H1 (cell line): ENCODE data around the gene NRXN3. TPM values are rescaled to one million over a fixed set of nuclear protein-coding genes. Genes with fewer than 3 reads are reported as not detected.

Experiments used
- CTCF ChIA-PET: fragments of 300-600 bp; sonication (Branson Sonifier 250); formaldehyde crosslinking; loops from one replicate; lab custom pipeline; 2021; ENCODE audit not compliant: partially characterized antibody; lab: Charles Lee
- POLR2A ChIA-PET: fragments of 300-600 bp; sonication (Branson Sonifier 250); formaldehyde crosslinking; loops from one replicate; lab custom pipeline; 2021; ENCODE audit warnings: inconsistent platforms; ENCODE audit not compliant: partially characterized antibody; lab: Charles Lee
- DNase-seq, 2 experiments: peaks; one replicate each; pipeline versions ENCODE4 v3.0.0 to v3.0.0-alpha.2; 2010 to 2022; ENCODE audit warnings: low spot score in 2 of 2, low read depth in 1 of 2, mixed read lengths in 1 of 2
- FAIRE-seq: peaks from 2 replicates; lab custom pipeline; 2011; peaks lifted over from hg19 to GRCh38; lab: Jason Lieb, UNC
- H2AFZ ChIP-seq: 2 replicates; pipeline ENCODE4 v1.8.1; 2012; ENCODE audit warnings: low read length, inconsistent platforms
- H2AK5ac ChIP-seq: 2 replicates; pipeline ENCODE4 v1.6.1; 2013; ENCODE audit warnings: low read depth, low read length
- H2BK120ac ChIP-seq: replicated peaks from 2 replicates; pipeline ENCODE3; 2013; ENCODE audit warnings: low read depth, low read length, inconsistent platforms
- H2BK12ac ChIP-seq: 2 replicates; pipeline ENCODE4 v1.6.1; 2013; ENCODE audit warnings: low read depth, low read length
- H2BK15ac ChIP-seq: 2 replicates; pipeline ENCODE4 v1.6.1; 2013; ENCODE audit warnings: low read length
- H2BK20ac ChIP-seq: 2 replicates; pipeline ENCODE4 v1.6.1; 2013; ENCODE audit warnings: low read length
- H2BK5ac ChIP-seq: 2 replicates; pipeline ENCODE4 v1.6.1; 2013; ENCODE audit warnings: low read depth, low read length
- H3K14ac ChIP-seq: 2 replicates; pipeline ENCODE4 v1.6.1; 2013; ENCODE audit warnings: inconsistent platforms; ENCODE audit not compliant: insufficient read length
- H3K18ac ChIP-seq: 2 replicates; pipeline ENCODE4 v1.6.1; 2013; ENCODE audit warnings: low read length; ENCODE audit errors: extremely low read depth
- H3K23ac ChIP-seq: 2 replicates; pipeline ENCODE4 v1.6.1; 2013; ENCODE audit warnings: inconsistent platforms; ENCODE audit not compliant: insufficient read length
- H3K23me2 ChIP-seq: 2 replicates; pipeline ENCODE4 v1.6.1; 2013; ENCODE audit warnings: low read depth, low read length
- H3K27ac ChIP-seq: 2 replicates; pipeline ENCODE4 v1.6.1; 2011; ENCODE audit warnings: low read depth, low read length, inconsistent platforms
- H3K27me3 ChIP-seq, 4 experiments: replicated peaks in 1 of 4; 1 replicate in 1 of 4; 2 replicates in 3 of 4; pipeline versions ENCODE4 v1.6.1 to v1.8.1; 2011 to 2013; ENCODE audit warnings: low read length in 3 of 4, mild to moderate bottlenecking in 3 of 4, inconsistent platforms in 2 of 4, mixed read lengths in 2 of 4, moderate library complexity in 1 of 4; ENCODE audit not compliant: control insufficient read depth in 3 of 4, insufficient read depth in 3 of 4; ENCODE audit errors: extremely low read depth in 1 of 4
- H3K36me3 ChIP-seq, 4 experiments: 2 replicates each; pipeline versions ENCODE4 v1.6.1 to v1.8.1; 2011 to 2013; ENCODE audit warnings: mild to moderate bottlenecking in 4 of 4, low read length in 3 of 4, moderate library complexity in 2 of 4, control low read depth in 1 of 4, inconsistent platforms in 1 of 4; ENCODE audit not compliant: insufficient read depth in 4 of 4, control insufficient read depth in 2 of 4
- H3K4ac ChIP-seq: replicated peaks from 2 replicates; pipeline ENCODE3; 2013; ENCODE audit warnings: low read length, low read depth, mixed read lengths, inconsistent platforms; ENCODE audit not compliant: insufficient read length
- H3K4me1 ChIP-seq, 4 experiments: replicated peaks in 1 of 4; 1 replicate in 1 of 4; 2 replicates in 3 of 4; pipeline versions ENCODE4 v1.6.1 to v1.8.1; 2011 to 2013; ENCODE audit warnings: low read length in 3 of 4, inconsistent platforms in 2 of 4, mixed read lengths in 1 of 4; ENCODE audit not compliant: insufficient read depth in 4 of 4, control insufficient read depth in 3 of 4
- H3K4me2 ChIP-seq, 2 experiments: 2 replicates each; pipeline versions ENCODE4 v1.6.1 to v1.8.1; 2011 to 2013; ENCODE audit warnings: low read depth in 2 of 2, low read length in 2 of 2, control low read depth in 1 of 2, inconsistent platforms in 1 of 2, mild to moderate bottlenecking in 1 of 2; ENCODE audit not compliant: insufficient read depth in 1 of 2
- H3K4me3 ChIP-seq, 4 experiments: fragments of 200-600, 300-600 bp in 1 of 4; sonication (generic), shearing (Covaris generic), sonication (Bioruptor Twin) in 1 of 4; 2 replicates each; pipeline versions ENCODE4 v1.5.1 to v1.8.1; 2011 to 2016; ENCODE audit warnings: low read length in 4 of 4, low read depth in 3 of 4, control low read depth in 2 of 4, inconsistent platforms in 2 of 4, mild to moderate bottlenecking in 2 of 4, mixed read lengths in 1 of 4, moderate library complexity in 1 of 4; ENCODE audit not compliant: insufficient read depth in 2 of 4; ENCODE audit errors: extremely low read depth in 1 of 4
- H3K56ac ChIP-seq: replicated peaks from 2 replicates; pipeline ENCODE3; 2013; ENCODE audit warnings: low read depth, mild to moderate bottlenecking, mixed read lengths, low read length, inconsistent platforms; ENCODE audit not compliant: insufficient read length
- H3K79me1 ChIP-seq: 2 replicates; pipeline ENCODE4 v1.6.1; 2013; ENCODE audit warnings: low read depth, low read length, control low read depth
- H3K79me2 ChIP-seq, 2 experiments: 2 replicates each; pipeline versions ENCODE4 v1.6.1 to v1.8.1; 2012 to 2013; ENCODE audit warnings: low read length in 2 of 2, mild to moderate bottlenecking in 2 of 2, inconsistent platforms in 1 of 2; ENCODE audit not compliant: insufficient read depth in 2 of 2, control insufficient read depth in 1 of 2
- H3K9ac ChIP-seq, 4 experiments: replicated peaks in 1 of 4; 1 replicate in 1 of 4; 2 replicates in 3 of 4; pipeline versions ENCODE4 v1.6.1 to v1.8.1; 2011 to 2013; ENCODE audit warnings: low read depth in 3 of 4, low read length in 3 of 4, control low read depth in 2 of 4, mild to moderate bottlenecking in 2 of 4, moderate library complexity in 2 of 4, inconsistent platforms in 1 of 4; ENCODE audit errors: extremely low read depth in 1 of 4
- H3K9me3 ChIP-seq, 2 experiments: 2 replicates each; pipeline versions ENCODE4 v1.6.1 to v1.8.1; 2012 to 2013; ENCODE audit warnings: mild to moderate bottlenecking in 2 of 2, moderate library complexity in 2 of 2, control low read depth in 1 of 2, inconsistent platforms in 1 of 2, low read depth in 1 of 2, low read length in 1 of 2, mixed read lengths in 1 of 2; ENCODE audit not compliant: insufficient read depth in 2 of 2
- H4K20me1 ChIP-seq, 2 experiments: replicated peaks in 1 of 2; 2 replicates each; pipeline versions ENCODE3 to v1.8.1; 2011 to 2013; ENCODE audit warnings: inconsistent platforms in 2 of 2, low read length in 2 of 2, mild to moderate bottlenecking in 1 of 2; ENCODE audit not compliant: insufficient read depth in 2 of 2, control insufficient read depth in 1 of 2
- H4K5ac ChIP-seq: 2 replicates; pipeline ENCODE4 v1.6.1; 2013; ENCODE audit warnings: low read length, low read depth, mixed read lengths, inconsistent platforms; ENCODE audit not compliant: insufficient read length
- H4K8ac ChIP-seq: 2 replicates; pipeline ENCODE4 v1.8.0; 2013; ENCODE audit warnings: mild to moderate bottlenecking, moderate library complexity, low read length, inconsistent platforms; ENCODE audit not compliant: insufficient read depth; ENCODE audit errors: extremely low read depth
- H4K91ac ChIP-seq: replicated peaks from 2 replicates; pipeline ENCODE3; 2013; ENCODE audit warnings: low read length, mixed read lengths, inconsistent platforms; ENCODE audit not compliant: insufficient read length
- BACH1 ChIP-seq: IDR thresholded peaks from 2 replicates; pipeline ENCODE4 v1.6.1; 2012; ENCODE audit warnings: low read length, improper control_type of control experiment
- CBX5 ChIP-seq: fragments of 300-800, 300-1000 bp; sonication (generic); IDR thresholded peaks from 2 replicates; pipeline ENCODE4 v1.7.1; 2016; ENCODE audit warnings: antibody characterized with exemption, low read length, low read depth
- CREB1 ChIP-seq: IDR thresholded peaks from 2 replicates; pipeline ENCODE4 v1.6.1; 2012; ENCODE audit warnings: inconsistent platforms
- EGR1 ChIP-seq: IDR thresholded peaks from 2 replicates; pipeline ENCODE4 v1.6.1; 2011; ENCODE audit warnings: low read depth, low read length, borderline replicate concordance
- HDAC6 ChIP-seq: IDR thresholded peaks from one replicate; pipeline ENCODE4 v1.7.1; 2012; ENCODE audit warnings: low read depth, mild to moderate bottlenecking, inconsistent platforms, low read length, moderate library complexity
- NANOG ChIP-seq: IDR thresholded peaks from 2 replicates; pipeline ENCODE4 v1.6.1; 2011; ENCODE audit warnings: low read length, low read depth, mild to moderate bottlenecking, inconsistent platforms; ENCODE audit not compliant: insufficient read depth, poor library complexity, severe bottlenecking
- POLR2AphosphoS5 ChIP-seq: IDR thresholded peaks from 2 replicates; pipeline ENCODE4 v1.6.1; 2011; ENCODE audit warnings: low read depth, low read length
- RFX5 ChIP-seq: IDR thresholded peaks from 2 replicates; pipeline ENCODE4 v1.6.1; 2011; ENCODE audit warnings: low read depth, low read length, improper control_type of control experiment, borderline replicate concordance
- RNF2 ChIP-seq: fragments of 200-900, 300-1000 bp; sonication (generic); IDR thresholded peaks from 2 replicates; pipeline ENCODE4 v1.7.1; 2016; ENCODE audit warnings: borderline replicate concordance, low read depth, mild to moderate bottlenecking, antibody characterized with exemption, low read length; ENCODE audit not compliant: poor library complexity, severe bottlenecking; ENCODE audit errors: missing control alignments
- SAP30 ChIP-seq: fragments of 300-600 bp; sonication (generic); IDR thresholded peaks from 2 replicates; pipeline ENCODE4 v1.7.1; 2012; ENCODE audit warnings: low read length, moderate library complexity, mild to moderate bottlenecking, inconsistent platforms; ENCODE audit not compliant: insufficient read depth, insufficient replicate concordance
- SRF ChIP-seq: IDR thresholded peaks from 2 replicates; pipeline ENCODE4 v1.6.1; 2011; ENCODE audit warnings: mild to moderate bottlenecking, low read depth, low read length, moderate library complexity
- SUZ12 ChIP-seq: fragments of 200-600 bp; sonication (generic); IDR thresholded peaks from 2 replicates; pipeline ENCODE4 v1.6.1; 2012; ENCODE audit warnings: mild to moderate bottlenecking, inconsistent platforms, low read length, moderate library complexity, mixed read lengths
- TBP ChIP-seq: IDR thresholded peaks from 2 replicates; pipeline ENCODE4 v1.6.1; 2011; ENCODE audit warnings: low read depth, low read length, improper control_type of control experiment
- TCF12 ChIP-seq: IDR thresholded peaks from 2 replicates; pipeline ENCODE4 v1.6.1; 2011; ENCODE audit warnings: low read depth, mild to moderate bottlenecking, low read length
- WGBS, 2 experiments: shearing (Covaris generic) in 1 of 2; methylation state at CpG; one replicate each; pipeline versions ENCODE4 v1.1.6 to v1.1.7; 2013 to 2015; ENCODE audit warnings: low lambda C conversion rate in 2 of 2, mixed read lengths in 2 of 2, inconsistent platforms in 1 of 2, low coverage in 1 of 2, missing lambda C conversion rate in 1 of 2; ENCODE audit not compliant: insufficient replicate concordance in 2 of 2, insufficient coverage in 1 of 2, insufficient read length in 1 of 2; ENCODE audit errors: extremely low coverage in 1 of 2, missing lambda C conversion rate in 1 of 2; 5-methylcytosine and 5-hydroxymethylcytosine counted together
- polyA plus RNA-seq, 7 experiments: library from polyadenylated mRNA; depleted of rRNA in 3 of 7; stranded (reverse) in 5 of 7; unstranded in 2 of 7; fragments of >200 nt in 5 of 7; fragments of 200-250 nt in 2 of 7; gene quantifications; 1 replicate in 5 of 7; 2 replicates in 1 of 7; 4 replicates in 1 of 7; pipeline versions ENCODE4 v1.2.1 to v1.2.3, GENCODE V29; 2011 to 2013; ENCODE audit warnings: missing spikeins in 2 of 7, mixed read lengths in 2 of 7
- total RNA-seq: library from RNA; stranded (reverse); fragmentation: NEBNext Ultra II Directional; extraction: Animal tissue kit (Norgen Biotek cat#: 25700); gene quantifications from 2 replicates; pipeline ENCODE4 v1.2.1, GENCODE V29; 2021

The NRXN3 gene
- total and polyA plus RNA-seq, 2 of the 8 experiments (the other 6 are each of a cell fraction or from before 2014, with no cell fraction given) = 2.6 to 4.1 TPM

DNA sequence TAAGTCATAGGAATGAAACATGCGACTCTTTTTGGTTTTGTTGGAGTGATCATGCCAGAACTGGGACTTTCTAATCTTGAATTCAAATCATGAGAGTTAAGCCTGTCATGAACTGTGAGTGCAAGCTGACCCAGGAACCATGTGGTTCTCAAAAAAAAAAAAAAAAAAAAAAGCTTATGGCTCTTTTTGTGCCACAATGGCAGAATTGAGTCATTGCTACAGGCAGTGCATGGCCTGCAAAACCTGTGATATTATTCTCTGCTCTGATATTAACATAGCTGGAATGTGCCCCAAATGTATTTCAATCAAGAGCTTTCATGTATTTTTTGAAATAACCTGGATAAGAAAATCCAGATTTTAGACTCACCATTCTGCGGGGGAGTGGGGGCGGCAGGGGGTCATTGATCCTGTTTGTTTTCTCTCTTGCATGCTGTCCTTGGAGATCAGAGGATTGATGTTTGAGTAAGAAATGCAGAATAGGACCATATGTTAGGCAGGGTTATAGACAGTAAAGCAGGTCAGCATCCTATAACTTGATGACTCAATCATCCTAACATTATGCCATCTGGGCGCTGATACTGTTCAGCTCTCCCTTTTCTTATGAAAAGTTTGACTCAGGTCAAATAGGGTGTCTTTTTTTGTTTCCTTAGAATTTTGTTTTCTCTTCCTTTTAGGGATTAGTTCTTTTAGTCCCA, 1243.7 kb downstream of the NRXN3 start:
- H4K5ac ChIP-seq = no peak overlapping the region
- no peak overlapping the region for H3K4me2 ChIP-seq
- H2BK12ac ChIP-seq = no peak overlapping the region
- no peak overlapping the region for H4K8ac ChIP-seq
- H2AFZ ChIP-seq = no peak overlapping the region
- no peak overlapping the region for H3K56ac ChIP-seq
- H2AK5ac ChIP-seq = no peak overlapping the region
- no peaks in the 10 kb centered on the region for H3K9me3 ChIP-seq
- no peak overlapping the region for H4K91ac ChIP-seq
- no peak overlapping the region for H3K9ac ChIP-seq
- no peaks in the 10 kb centered on the region for H3K79me1 ChIP-seq
- no peak overlapping the region for H3K27ac ChIP-seq
- H3K23ac ChIP-seq = no peak overlapping the region
- H4K20me1 ChIP-seq = no peaks in the 10 kb centered on the region
- H3K36me3 ChIP-seq = no peaks in the 10 kb centered on the region
- H3K14ac ChIP-seq = no peak overlapping the region
- no peak overlapping the region for H3K18ac ChIP-seq
- no peak overlapping the region for H2BK120ac ChIP-seq
- CTCF ChIA-PET = interaction anchor here (0.6 kb wide), 1 partner anchor 1330 kb away, joined by 4 read pairs; no protein-coding TSS in a partner anchor
- DNase-seq (no peak), FAIRE-seq (no peak)
- H3K79me2 ChIP-seq = no peaks in the 10 kb centered on the region
- no peaks in the 10 kb centered on the region for H3K27me3 ChIP-seq
- no peak overlapping the region for H3K4ac ChIP-seq
- POLR2A ChIA-PET = no interaction called here
- H2BK20ac ChIP-seq = no peak overlapping the region
- WGBS, 2 experiments = 94% methylated on average over 4 of the region's 4 CpGs; no CpG with 5 or more reads in 1 of the 2 experiments
- no peak overlapping the region for H2BK5ac ChIP-seq
- H2BK15ac ChIP-seq = no peak overlapping the region
- no peak overlapping the region for H3K4me3 ChIP-seq
- peaks cover 0 to 3% (median 0%) of the 10 kb centered on the region in 4 experiments; a peak in 1 of 7 replicates for H3K4me1 ChIP-seq
- no peaks in the 10 kb centered on the region for H3K23me2 ChIP-seq
- TF ChIP-seq SAP30 (no peak), RFX5 (no peak), BACH1 (no peak), SRF (no peak), HDAC6 (no peak), POLR2AphosphoS5 (no peak), RNF2 (no peak), CREB1 (no peak), TBP (no peak), CBX5 (no peak), EGR1 (no peak), TCF12 (no peak), SUZ12 (no peak), NANOG (no peak)
